ENCODE data around the gene SEMA3G. TPM values are rescaled to one million over a fixed set of nuclear protein-coding genes. Genes with fewer than 3 reads are reported as not detected.
A peak's percentile ranks its signal among the peaks of the same experiment; 100 is the strongest.

Gene SEMA3G
- total and polyA plus RNA-seq, 5 donors: 4.7 to 13.1 (median 8.8) TPM

GRCh38 chr3:52406231-52406661 is 38.7 kb downstream of the SEMA3G start:
- no peaks in the 10 kb centered on the region for H3K4me1 ChIP-seq (ENCODE audit: control insufficient read depth, insufficient read depth, low read length)
- ATAC-seq (no peak), DNase-seq (peak in 2 of 3 donors; percentile 51 to 53)
- no peak overlapping the region for H3K4me3 ChIP-seq (ENCODE audit: low read length)
- H3K27ac ChIP-seq (ENCODE audit: low read length): no peak overlapping the region
- H3K27me3 ChIP-seq (ENCODE audit: control insufficient read depth, insufficient read depth): no peaks in the 10 kb centered on the region
- intact Hi-C loops (cut with DNase I): no loop called here
- WGBS: 93% methylated on average over 11 of the region's 11 CpGs
- H3K9me3 ChIP-seq (ENCODE audit: control insufficient read depth, low read length): no peaks in the 10 kb centered on the region

GRCh38 chr3:52405601-52406110 is 39.2 kb downstream of the SEMA3G start:
- 91% methylated on average over 4 of the region's 4 CpGs for whole genome bisulfite sequencing
- ATAC-seq (no peak), DNase-seq (peak in 2 of 3 donors; percentile 15 to 16)
- H3K27me3 ChIP-seq (ENCODE audit: control insufficient read depth, insufficient read depth): no peaks in the 10 kb centered on the region
- H3K27ac ChIP-seq (ENCODE audit: low read length): no peak overlapping the region
- no peaks in the 10 kb centered on the region for H3K9me3 ChIP-seq (ENCODE audit: control insufficient read depth, low read length)
- no peaks in the 10 kb centered on the region for H3K4me1 ChIP-seq (ENCODE audit: control insufficient read depth, insufficient read depth, low read length)
- H3K4me3 ChIP-seq (ENCODE audit: low read length): no peak overlapping the region
- intact Hi-C loops (cut with DNase I): no loop called here

GRCh38 chr3:52405066-52405465 is 39.8 kb downstream of the SEMA3G start:
- H3K4me1 ChIP-seq (ENCODE audit: control insufficient read depth, insufficient read depth, low read length): no peaks in the 10 kb centered on the region
- H3K9me3 ChIP-seq (ENCODE audit: control insufficient read depth, low read length): no peaks in the 10 kb centered on the region
- intact Hi-C loops (cut with DNase I): no loop called here
- H3K27ac ChIP-seq (ENCODE audit: low read length): no peak overlapping the region
- H3K27me3 ChIP-seq (ENCODE audit: control insufficient read depth, insufficient read depth): no peaks in the 10 kb centered on the region
- peak in 2 of 3 donors; percentile 24 to 27 for DNase-seq
- no peak overlapping the region for H3K4me3 ChIP-seq (ENCODE audit: low read length)
- no peak for ATAC-seq
- WGBS: 95% methylated on average over 6 of the region's 6 CpGs

- WGBS: 90% methylated on average over 10 of the region's 10 CpGs
Measured at GRCh38 chr3:52404391-52404790, 40.5 kb downstream of the SEMA3G start.

GRCh38 chr3:52403955-52404354 is 40.9 kb downstream of the SEMA3G start:
- Histone ChIP-seq H3K27me3 (ENCODE audit: control insufficient read depth, insufficient read depth) (no peaks in the 10 kb centered on the region), H3K27ac (ENCODE audit: low read length) (no peak overlapping the region), H3K4me1 (ENCODE audit: control insufficient read depth, insufficient read depth, low read length) (no peaks in the 10 kb centered on the region), H3K9me3 (ENCODE audit: control insufficient read depth, low read length) (no peaks in the 10 kb centered on the region), H3K4me3 (ENCODE audit: low read length) (no peak overlapping the region)
- WGBS: 83% methylated on average over 3 of the region's 3 CpGs
- intact Hi-C loops (cut with DNase I): no loop called here
- ATAC-seq: no peak
- DNase-seq: peak in 2 of 3 donors; percentile 46 to 60

More at GRCh38 chr3:52404391-52404790, 40.5 kb downstream of the SEMA3G start:
- Histone ChIP-seq H3K4me3 (ENCODE audit: low read length) (no peak overlapping the region), H3K4me1 (ENCODE audit: control insufficient read depth, insufficient read depth, low read length) (no peaks in the 10 kb centered on the region), H3K27me3 (ENCODE audit: control insufficient read depth, insufficient read depth) (no peaks in the 10 kb centered on the region), H3K9me3 (ENCODE audit: control insufficient read depth, low read length) (no peaks in the 10 kb centered on the region), H3K27ac (ENCODE audit: low read length) (no peak overlapping the region)
- intact Hi-C loops (cut with DNase I): no loop called here
- peak in 1 of 3 donors; percentile 36 for DNase-seq
- no peak for ATAC-seq

GRCh38 chr3:52403271-52403841 is 41.5 kb downstream of the SEMA3G start:
- H3K4me3 ChIP-seq (ENCODE audit: low read length): no peak overlapping the region
- no peaks in the 10 kb centered on the region for H3K9me3 ChIP-seq (ENCODE audit: control insufficient read depth, low read length)
- DNase-seq: peak in 2 of 3 donors; percentile 45 to 54
- H3K27ac ChIP-seq (ENCODE audit: low read length): no peak overlapping the region
- no peak for ATAC-seq
- H3K4me1 ChIP-seq (ENCODE audit: control insufficient read depth, insufficient read depth, low read length): no peaks in the 10 kb centered on the region
- 90% methylated on average over 19 of the region's 19 CpGs for WGBS
- no peaks in the 10 kb centered on the region for H3K27me3 ChIP-seq (ENCODE audit: control insufficient read depth, insufficient read depth)
- intact Hi-C loops (cut with DNase I): no loop called here

GRCh38 chr3:52402706-52403270 is 42.1 kb downstream of the SEMA3G start:
- ATAC-seq: no peak
- 92% methylated on average over 11 of the region's 11 CpGs for WGBS
- Histone ChIP-seq H3K27ac (ENCODE audit: low read length) (no peak overlapping the region), H3K9me3 (ENCODE audit: control insufficient read depth, low read length) (no peaks in the 10 kb centered on the region), H3K4me3 (ENCODE audit: low read length) (no peak overlapping the region), H3K27me3 (ENCODE audit: control insufficient read depth, insufficient read depth) (no peaks in the 10 kb centered on the region), H3K4me1 (ENCODE audit: control insufficient read depth, insufficient read depth, low read length) (no peaks in the 10 kb centered on the region)
- peak in 2 of 3 donors; percentile 6 to 18 for DNase-seq
- intact Hi-C loops (cut with DNase I): no loop called here

- Histone ChIP-seq H3K27ac (ENCODE audit: low read length) (no peak overlapping the region), H3K4me1 (ENCODE audit: control insufficient read depth, insufficient read depth, low read length) (no peaks in the 10 kb centered on the region), H3K27me3 (ENCODE audit: control insufficient read depth, insufficient read depth) (no peaks in the 10 kb centered on the region), H3K4me3 (ENCODE audit: low read length) (no peak overlapping the region), H3K9me3 (ENCODE audit: control insufficient read depth, low read length) (no peaks in the 10 kb centered on the region)
- ATAC-seq (no peak), DNase-seq (peak in 2 of 3 donors; percentile 43 to 51)
- WGBS: 91% methylated on average over 16 of the region's 16 CpGs
- intact Hi-C loops (cut with DNase I): no loop called here
Measured at GRCh38 chr3:52402101-52402521, 42.8 kb downstream of the SEMA3G start.

- DNase-seq (peak; percentile 2 to 33 (median 13)), ATAC-seq (no peak)
- 97% methylated on average over 1 of the region's 1 CpG for WGBS
- Histone ChIP-seq H3K27me3 (ENCODE audit: control insufficient read depth, insufficient read depth) (no peaks in the 10 kb centered on the region), H3K27ac (ENCODE audit: low read length) (no peak overlapping the region), H3K9me3 (ENCODE audit: control insufficient read depth, low read length) (no peaks in the 10 kb centered on the region), H3K4me1 (ENCODE audit: control insufficient read depth, insufficient read depth, low read length) (no peaks in the 10 kb centered on the region), H3K4me3 (ENCODE audit: low read length) (no peak overlapping the region)
- intact Hi-C loops (cut with DNase I): no loop called here
Measured at GRCh38 chr3:52401551-52401950, 43.4 kb downstream of the SEMA3G start.

- Histone ChIP-seq H3K4me3 (ENCODE audit: low read length) (no peak overlapping the region), H3K9me3 (ENCODE audit: control insufficient read depth, low read length) (no peaks in the 10 kb centered on the region), H3K4me1 (ENCODE audit: control insufficient read depth, insufficient read depth, low read length) (no peaks in the 10 kb centered on the region), H3K27me3 (ENCODE audit: control insufficient read depth, insufficient read depth) (no peaks in the 10 kb centered on the region), H3K27ac (ENCODE audit: low read length) (no peak overlapping the region)
- intact Hi-C loops (cut with DNase I): no loop called here
- DNase-seq (peak; percentile 4 to 24 (median 16)), ATAC-seq (no peak)
- 64% methylated on average over 1 of the region's 1 CpG for WGBS
Measured at GRCh38 chr3:52401021-52401420, 43.9 kb downstream of the SEMA3G start.

- 72% methylated on average over 10 of the region's 10 CpGs for WGBS
- Histone ChIP-seq H3K4me1 (ENCODE audit: control insufficient read depth, insufficient read depth, low read length) (no peaks in the 10 kb centered on the region), H3K27ac (ENCODE audit: low read length) (no peak overlapping the region), H3K4me3 (ENCODE audit: low read length) (no peak overlapping the region), H3K9me3 (ENCODE audit: control insufficient read depth, low read length) (no peaks in the 10 kb centered on the region), H3K27me3 (ENCODE audit: control insufficient read depth, insufficient read depth) (no peaks in the 10 kb centered on the region)
- peak; percentile 6 to 50 (median 40) for DNase-seq
- intact Hi-C loops (cut with DNase I): no loop called here
- ATAC-seq: peak in 1 of 2 donors; percentile 2
Measured at GRCh38 chr3:52400275-52400793, 44.6 kb downstream of the SEMA3G start.

Data from right cardiac atrium (tissue), 5 donors.